Muscle of leg (tissue), 11 donors: ENCODE results near the gene HINT2. TPM values are rescaled to one million over a fixed set of nuclear protein-coding genes. Genes with fewer than 3 reads are reported as not detected.

Experiments
- DNase-seq: peaks from one replicate; pipeline ENCODE4 v3.0.0; 2013
- H3K27ac ChIP-seq: one replicate; pipeline ENCODE4 v1.5.1; 2013; ENCODE audit warnings: mild to moderate bottlenecking, low read length, control low read depth
- H3K27me3 ChIP-seq: one replicate; pipeline ENCODE4 v1.6.1; 2013; ENCODE audit warnings: low read length; ENCODE audit not compliant: control insufficient read depth, insufficient read depth
- H3K36me3 ChIP-seq: one replicate; pipeline ENCODE4 v1.6.1; 2013; ENCODE audit warnings: low read length; ENCODE audit not compliant: control insufficient read depth, insufficient read depth
- H3K4me1 ChIP-seq: one replicate; pipeline ENCODE4 v1.6.1; 2013; ENCODE audit warnings: low read length; ENCODE audit not compliant: control insufficient read depth, insufficient read depth
- H3K4me3 ChIP-seq: one replicate; pipeline ENCODE4 v1.5.1; 2013; ENCODE audit warnings: low read length, control low read depth
- H3K9me3 ChIP-seq: replicated peaks from 2 replicates; pipeline ENCODE4 v1.6.1; 2013; ENCODE audit warnings: low read depth, low read length; ENCODE audit not compliant: control insufficient read depth
- WGBS: methylation state at CpG from one replicate; pipeline ENCODE4 v1.1.5; 2013; ENCODE audit warnings: missing lambda C conversion rate; ENCODE audit not compliant: insufficient coverage; 5-methylcytosine and 5-hydroxymethylcytosine counted together
- polyA plus RNA-seq, 8 donors: library from polyadenylated mRNA; unstranded; fragments of 120-200 nt; gene quantifications; one replicate each; pipeline versions ENCODE4 v1.2.1 to v1.2.3, GENCODE V29; 2013; ENCODE audit warnings: inconsistent platforms in 1 of 8, low replicate concordance in 1 of 8; ENCODE audit not compliant: insufficient read length in 8 of 8, insufficient read depth in 1 of 8
- total RNA-seq: library from RNA; stranded (reverse); fragments of 120-200 nt; gene quantifications from one replicate; pipeline ENCODE4 v1.2.4, GENCODE V29; 2013

Gene HINT2
- total and polyA plus RNA-seq, 9 donors = 24.5 to 35.6 (median 30.3) TPM

DNA sequence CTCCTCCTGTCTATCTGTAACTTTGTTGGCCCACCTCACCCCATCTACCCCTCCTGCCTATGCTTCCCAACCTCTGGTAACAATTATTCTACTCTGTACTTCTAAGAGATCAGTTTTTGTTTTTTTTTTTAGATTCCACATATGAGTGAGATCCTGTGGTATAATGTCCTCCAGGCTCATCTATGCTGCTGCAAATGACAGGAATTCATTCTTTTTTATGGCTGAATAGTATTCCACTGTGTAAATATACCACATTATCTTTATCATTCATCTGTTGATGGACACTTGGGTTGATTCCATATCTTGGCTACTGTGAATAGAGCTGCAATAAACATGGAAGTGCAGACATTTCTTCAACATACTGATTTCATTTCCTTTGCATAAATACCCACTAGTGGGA, 31.4 kb downstream of the HINT2 start:
- Histone ChIP-seq H3K36me3 (no peaks in the 10 kb centered on the region), H3K4me1 (no peaks in the 10 kb centered on the region), H3K27me3 (no peaks in the 10 kb centered on the region), H3K9me3 (no peaks in the 10 kb centered on the region), H3K27ac (no peak overlapping the region), H3K4me3 (no peak overlapping the region)
- no peak for DNase-seq

DNA sequence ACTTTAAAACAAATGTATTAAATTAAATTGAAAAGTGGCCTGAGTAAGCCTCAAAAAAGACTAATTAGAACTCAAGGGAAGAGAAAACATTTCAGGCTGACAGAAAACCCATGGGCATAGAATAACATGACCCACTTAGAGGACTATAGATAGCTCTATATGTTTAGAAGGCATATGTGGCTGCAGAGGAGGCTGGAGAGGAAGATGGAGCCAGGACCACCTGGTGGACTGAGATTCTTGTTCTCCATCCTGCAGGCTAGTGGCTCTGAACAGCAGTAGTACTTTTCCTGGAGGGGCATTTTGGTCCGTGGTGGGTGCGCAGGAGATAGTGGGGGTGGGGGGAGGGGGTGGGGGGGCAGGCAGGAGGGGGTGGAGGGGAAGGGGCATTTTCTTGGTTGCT, 33.8 kb downstream of the HINT2 start:
- no peaks in the 10 kb centered on the region for H3K4me1 ChIP-seq
- no peak overlapping the region for H3K4me3 ChIP-seq
- H3K36me3 ChIP-seq = no peaks in the 10 kb centered on the region
- H3K27me3 ChIP-seq = no peaks in the 10 kb centered on the region
- DNase-seq = no peak
- no peaks in the 10 kb centered on the region for H3K9me3 ChIP-seq
- no peak overlapping the region for H3K27ac ChIP-seq
- WGBS = no CpG with 5 or more reads among the region's 2 CpGs

DNA sequence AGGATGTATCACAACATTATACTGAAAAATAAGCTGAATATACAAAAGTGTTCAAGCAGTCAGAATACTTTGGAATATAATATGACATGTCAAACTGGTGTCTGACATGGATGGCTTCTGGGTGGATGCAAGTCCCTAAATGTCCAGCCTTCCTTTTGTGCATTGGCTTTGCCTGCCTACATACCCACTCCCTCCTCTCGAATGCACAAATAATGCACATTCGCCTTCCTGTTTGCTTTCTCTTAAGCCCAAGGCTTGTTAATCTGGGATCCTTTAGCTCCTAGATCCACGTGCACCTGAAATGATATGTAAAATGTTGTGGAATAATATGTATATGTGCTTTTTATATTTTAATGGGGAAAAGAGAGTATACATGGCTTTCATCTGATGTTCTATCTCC, 36.3 kb downstream of the HINT2 start:
- H3K36me3 ChIP-seq = no peaks in the 10 kb centered on the region
- no peak overlapping the region for H3K4me3 ChIP-seq
- WGBS = no CpG with 5 or more reads among the region's 3 CpGs
- peaks cover 4% of the 10 kb centered on the region for H3K4me1 ChIP-seq
- DNase-seq = no peak
- H3K9me3 ChIP-seq = no peaks in the 10 kb centered on the region
- H3K27ac ChIP-seq = no peak overlapping the region
- no peaks in the 10 kb centered on the region for H3K27me3 ChIP-seq

DNA sequence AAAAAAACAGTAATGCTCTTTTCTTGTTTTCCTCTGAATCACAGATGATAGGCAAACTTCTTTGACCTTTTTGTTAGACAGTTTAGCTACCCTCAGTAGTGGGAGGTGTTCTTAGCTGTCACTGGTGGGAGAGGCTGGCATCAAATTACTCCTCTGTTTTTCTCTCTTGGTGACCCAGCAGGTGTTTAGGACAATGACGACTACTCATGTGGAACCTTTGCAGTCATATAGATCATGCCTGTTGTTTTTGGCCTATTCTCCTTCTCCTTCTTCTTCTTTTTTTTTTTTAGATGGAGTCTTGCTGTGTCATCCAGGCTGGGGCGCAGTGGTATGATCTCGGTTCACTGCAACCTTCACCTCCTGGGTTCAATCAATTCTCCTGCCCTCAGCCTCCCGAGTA, 38.8 kb downstream of the HINT2 start:
- Histone ChIP-seq H3K4me3 (no peak overlapping the region), H3K36me3 (no peaks in the 10 kb centered on the region), H3K27me3 (no peaks in the 10 kb centered on the region), H3K27ac (no peak overlapping the region), H3K9me3 (no peaks in the 10 kb centered on the region), H3K4me1 (peaks cover 5% of the 10 kb centered on the region)
- DNase-seq = no peak
- WGBS = no CpG with 5 or more reads among the region's 4 CpGs

DNA sequence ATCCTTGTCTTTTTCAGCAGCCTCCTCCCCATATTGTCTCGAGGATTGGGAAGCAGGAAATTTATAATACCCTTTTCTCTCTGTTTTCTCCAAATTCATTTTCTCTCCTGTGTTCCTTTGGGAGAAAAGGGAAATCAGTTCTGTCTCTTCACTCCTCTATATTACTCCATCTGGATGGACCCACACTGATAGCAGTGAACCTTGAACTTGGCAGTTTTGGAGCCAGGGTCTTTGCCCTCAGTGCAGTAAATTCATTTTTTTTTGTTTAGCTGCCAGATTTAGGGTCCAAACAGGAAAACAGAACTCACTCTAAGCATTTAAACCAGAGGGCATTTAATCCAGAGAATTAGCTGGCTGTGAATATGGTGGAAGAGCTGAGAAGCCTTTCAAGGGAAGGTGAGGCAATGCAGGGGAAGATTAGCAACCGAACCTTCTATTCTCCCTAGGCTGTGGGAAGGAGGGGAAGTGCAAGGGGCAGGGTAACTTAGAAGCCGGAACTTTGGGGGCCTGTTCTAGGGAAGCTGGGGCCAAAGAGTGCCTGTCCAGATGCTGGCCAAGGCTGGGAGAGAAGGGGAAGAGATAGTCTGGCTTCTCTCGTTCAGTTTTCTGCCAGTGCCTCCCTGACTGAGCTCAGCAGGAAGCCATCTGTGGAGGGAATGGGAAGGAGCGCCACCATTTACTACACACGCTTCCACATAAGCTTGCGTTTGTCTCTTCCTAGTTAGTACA, 39.8 kb downstream of the HINT2 start:
- Histone ChIP-seq H3K27me3 (no peaks in the 10 kb centered on the region), H3K4me1 (peaks cover 10% of the 10 kb centered on the region), H3K4me3 (no peak overlapping the region), H3K27ac (no peak overlapping the region), H3K36me3 (no peaks in the 10 kb centered on the region), H3K9me3 (no peaks in the 10 kb centered on the region)
- DNase-seq = peak; percentile 63
- 0% methylated on average over 2 of the region's 7 CpGs for WGBS

DNA sequence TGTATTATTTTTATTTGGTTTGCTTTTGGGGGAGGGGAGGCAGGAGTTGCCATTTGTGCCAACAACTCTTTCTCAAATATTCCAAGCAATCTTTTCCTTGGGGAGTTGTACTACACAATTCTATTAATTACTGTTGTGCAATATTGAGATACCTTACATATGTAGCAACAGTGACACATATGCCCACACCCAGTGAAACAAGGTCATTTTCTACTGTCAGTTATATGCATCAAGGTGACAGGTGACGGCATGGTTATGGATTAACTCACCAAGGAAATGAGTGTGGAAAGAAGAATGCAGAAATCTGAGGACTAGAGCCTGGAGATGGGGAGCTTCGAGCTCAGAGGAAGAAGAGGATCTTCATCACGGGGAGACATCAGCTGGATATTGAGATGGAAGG, 42.9 kb downstream of the HINT2 start:
- Histone ChIP-seq H3K27me3 (no peaks in the 10 kb centered on the region), H3K27ac (no peak overlapping the region), H3K4me1 (peaks cover 10% of the 10 kb centered on the region), H3K4me3 (no peak overlapping the region), H3K36me3 (no peaks in the 10 kb centered on the region), H3K9me3 (no peaks in the 10 kb centered on the region)
- 81% methylated on average over 3 of the region's 3 CpGs for WGBS
- DNase-seq = no peak

DNA sequence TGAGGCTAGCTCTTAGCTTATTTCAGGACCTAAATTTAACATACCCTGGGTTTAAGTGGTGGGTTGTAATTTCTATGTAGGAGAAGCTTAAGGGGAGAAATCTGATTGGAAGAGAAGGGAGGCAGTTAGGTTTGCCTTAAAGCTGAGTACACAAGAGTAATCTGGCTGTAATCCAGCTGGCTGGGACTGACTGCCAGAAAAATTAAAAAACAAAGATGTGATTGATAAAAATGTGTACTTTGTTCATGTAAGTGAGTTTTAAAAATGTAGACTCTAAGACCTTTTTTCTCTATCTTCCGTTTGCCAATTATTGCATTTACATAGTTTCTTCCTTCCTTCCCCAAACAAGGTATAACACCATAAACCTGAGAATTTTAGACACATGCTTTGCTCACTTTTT, 43.3 kb downstream of the HINT2 start:
- WGBS = no CpG with 5 or more reads among the region's 1 CpG
- peak; percentile 50 for DNase-seq
- Histone ChIP-seq H3K36me3 (no peaks in the 10 kb centered on the region), H3K4me1 (peaks cover 10% of the 10 kb centered on the region), H3K27ac (no peak overlapping the region), H3K27me3 (no peaks in the 10 kb centered on the region), H3K9me3 (no peaks in the 10 kb centered on the region), H3K4me3 (no peak overlapping the region)

DNA sequence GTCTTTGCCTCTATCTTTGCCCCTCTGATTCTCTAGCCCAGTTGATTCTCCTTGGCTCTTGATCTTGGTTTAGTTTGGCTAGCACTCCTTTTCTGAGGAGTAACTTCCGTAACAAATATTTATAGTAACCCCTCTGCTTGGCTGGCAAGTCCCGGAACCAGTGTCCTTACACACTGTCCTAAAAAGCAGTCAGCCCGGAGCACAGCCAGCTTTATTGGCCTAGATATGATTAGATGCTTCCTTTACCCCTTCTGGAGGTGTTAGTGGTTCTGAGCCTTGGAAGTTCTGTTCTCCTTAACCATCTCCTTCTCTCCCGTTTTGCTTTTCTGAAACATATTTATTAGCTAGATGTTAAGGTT, 43.8 kb downstream of the HINT2 start:
- WGBS = no CpG with 5 or more reads among the region's 4 CpGs
- Histone ChIP-seq H3K27ac (no peak overlapping the region), H3K4me1 (peaks cover 10% of the 10 kb centered on the region), H3K4me3 (no peak overlapping the region), H3K27me3 (no peaks in the 10 kb centered on the region), H3K36me3 (no peaks in the 10 kb centered on the region), H3K9me3 (no peaks in the 10 kb centered on the region)
- no peak for DNase-seq

DNA sequence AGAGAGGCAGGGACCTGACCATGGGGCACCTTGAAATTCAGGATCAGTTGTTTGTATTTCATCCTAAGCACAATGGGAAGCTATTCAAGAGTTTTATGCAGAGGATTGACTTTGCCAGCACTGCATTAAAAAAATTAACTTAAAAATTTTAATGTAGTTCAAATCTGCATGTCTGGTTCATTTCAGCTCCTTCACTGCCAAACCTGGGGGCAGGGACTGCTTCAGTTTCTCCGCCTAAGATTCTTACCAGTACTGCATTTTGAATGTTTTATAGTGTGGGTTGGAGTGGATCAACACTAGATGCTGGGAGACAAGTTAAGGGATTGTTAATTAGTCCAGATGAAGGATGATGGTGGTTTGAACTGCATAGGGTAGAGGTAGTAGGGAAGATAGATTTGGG, 45.1 kb downstream of the HINT2 start:
- DNase-seq = no peak
- peaks cover 7% of the 10 kb centered on the region for H3K4me1 ChIP-seq

DNA sequence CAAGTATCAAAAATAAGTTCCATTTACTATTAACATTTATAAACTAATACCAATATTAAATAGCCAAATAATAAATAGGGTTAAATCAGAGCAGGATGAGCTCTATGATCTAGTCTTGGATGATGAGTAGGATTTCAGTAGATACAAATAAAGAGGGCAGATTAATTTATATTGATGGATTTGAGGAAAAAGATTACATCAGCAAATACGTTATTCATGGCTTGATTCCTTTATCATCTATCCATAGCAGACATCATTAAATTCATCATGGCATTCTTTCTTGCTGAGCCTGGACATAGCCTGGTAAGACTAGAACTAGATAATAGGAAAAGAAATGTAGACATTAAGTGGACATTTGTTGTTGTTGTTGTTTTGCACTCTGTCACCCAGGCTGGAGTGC, 47.4 kb downstream of the HINT2 start:
- Histone ChIP-seq H3K36me3 (no peaks in the 10 kb centered on the region), H3K4me3 (no peak overlapping the region), H3K27me3 (no peaks in the 10 kb centered on the region), H3K4me1 (peaks cover 7% of the 10 kb centered on the region), H3K27ac (no peak overlapping the region), H3K9me3 (no peaks in the 10 kb centered on the region)
- DNase-seq = no peak
- whole genome bisulfite sequencing = no CpG with 5 or more reads among the region's 1 CpG

More for the DNA sequence above, 45.1 kb downstream of the HINT2 start:
- Histone ChIP-seq H3K9me3 (no peaks in the 10 kb centered on the region), H3K36me3 (no peaks in the 10 kb centered on the region), H3K27me3 (no peaks in the 10 kb centered on the region), H3K27ac (no peak overlapping the region), H3K4me3 (no peak overlapping the region)
- no CpG with 5 or more reads among the region's 1 CpG for WGBS

DNA sequence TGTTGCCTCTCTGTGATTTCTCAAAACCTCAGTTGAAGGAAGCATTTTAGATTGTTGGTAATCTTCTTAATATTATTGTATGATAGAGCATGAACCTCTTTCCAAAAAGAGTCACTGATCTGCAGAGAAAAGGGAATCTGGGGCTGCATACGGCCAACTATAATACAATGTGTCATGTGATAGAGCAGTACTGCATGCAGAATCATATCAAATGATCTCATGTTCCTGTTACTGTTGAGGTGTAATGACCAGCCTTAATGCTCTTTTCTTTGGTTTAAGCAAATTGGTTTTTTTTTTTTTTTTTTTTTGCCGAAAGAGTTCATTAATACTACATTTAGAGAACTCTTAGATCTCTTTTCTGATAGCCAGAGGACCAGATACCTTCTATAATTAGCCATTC, 47.8 kb downstream of the HINT2 start:
- no peaks in the 10 kb centered on the region for H3K9me3 ChIP-seq
- no peak overlapping the region for H3K27ac ChIP-seq
- no peaks in the 10 kb centered on the region for H3K27me3 ChIP-seq
- no CpG with 5 or more reads among the region's 2 CpGs for WGBS
- peaks cover 7% of the 10 kb centered on the region for H3K4me1 ChIP-seq
- no peaks in the 10 kb centered on the region for H3K36me3 ChIP-seq
- H3K4me3 ChIP-seq = no peak overlapping the region
- no peak for DNase-seq
